ENCODE measurements around the gene ATP6V1G2. TPM values are rescaled to one million over a fixed set of nuclear protein-coding genes. Genes with fewer than 3 reads are reported as not detected.
"Not testable (repeated sequence)": the region's sequence is repeated elsewhere in the genome, so short reads cannot be mapped to it uniquely, and the experiment has no call there.

The ATP6V1G2 gene
- total RNA-seq, 1 experiment from 2014 or later, result 0.14 TPM

DNA sequence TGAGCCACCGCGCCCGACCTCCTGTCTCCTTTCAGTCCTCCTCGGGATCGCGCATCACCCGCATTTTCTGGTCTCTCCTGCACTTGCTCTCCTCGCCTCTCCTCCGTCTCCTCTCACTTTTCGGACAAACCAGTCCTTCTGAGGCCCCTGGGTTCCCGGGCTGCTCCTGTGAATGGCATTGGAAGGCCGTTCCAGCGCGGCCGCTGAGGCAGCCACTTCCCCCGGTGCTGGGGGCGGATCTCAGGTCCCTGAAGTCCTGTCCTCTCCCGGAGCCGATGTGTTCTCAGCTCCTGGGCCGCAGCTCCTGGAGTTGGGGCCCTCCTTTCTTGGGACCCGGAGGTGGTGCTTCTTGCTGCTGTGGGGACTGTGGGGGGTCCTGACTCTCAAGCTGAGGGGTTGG lies 47.7 kb downstream of the ATP6V1G2 start:
- in situ Hi-C loops (cut with HindIII; ENCODE audit: low pct_unique_long_range_greater_than_20kb, low sequenced_read_pairs), result no loop called here
- no peak for DNase-seq (ENCODE audit: low read depth)

DNA sequence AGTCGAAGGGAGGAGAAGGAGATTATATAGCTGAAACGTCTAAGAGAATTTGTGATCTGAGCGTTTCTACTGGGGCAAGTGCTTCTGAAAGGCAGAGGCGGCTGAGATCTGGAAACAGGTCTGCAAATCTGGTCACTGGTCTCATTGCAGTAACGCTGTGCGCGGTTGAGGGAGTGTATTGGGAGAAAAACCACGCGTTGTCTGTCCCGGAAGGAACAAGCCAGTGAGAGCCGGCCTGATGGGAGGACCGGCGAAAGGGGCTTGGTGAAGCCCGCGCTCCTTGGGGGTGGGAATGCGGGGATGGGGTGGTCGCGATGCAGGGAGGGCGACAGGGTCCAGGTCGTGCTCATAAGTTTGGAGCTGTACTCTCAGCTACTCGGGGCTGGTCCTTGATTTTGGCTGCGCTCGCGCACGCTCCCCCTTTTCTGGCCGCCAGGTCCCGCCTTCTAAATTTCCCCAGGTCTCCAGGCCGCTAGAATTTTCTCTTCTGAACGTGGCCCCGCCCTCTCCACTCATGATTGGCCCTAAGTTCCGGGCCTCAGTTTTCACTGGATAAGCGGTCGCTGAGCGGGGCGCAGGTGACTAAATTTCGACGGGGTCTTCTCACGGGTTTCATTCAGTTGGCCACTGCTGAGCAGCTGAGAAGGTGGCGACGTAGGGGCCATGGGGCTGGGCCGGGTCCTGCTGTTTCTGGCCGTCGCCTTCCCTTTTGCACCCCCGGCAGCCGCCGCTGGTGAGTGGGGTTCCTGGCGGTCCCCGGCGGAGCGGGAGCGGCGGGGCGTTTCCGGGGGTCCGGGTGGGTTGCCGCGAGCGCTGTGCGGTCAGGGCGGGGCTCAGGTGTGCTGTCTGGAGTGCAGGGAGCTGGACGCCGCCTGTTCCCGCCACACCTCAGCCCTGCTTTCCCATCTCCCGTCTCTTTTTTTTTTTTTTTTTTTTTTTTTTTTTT lies 48.6 kb downstream of the ATP6V1G2 start, which contains the start of gene MICB:
Gene MICB (plus strand): TSS at position 615 of the 946 bp plus-strand sequence. CDS start 49 bp downstream, at position 664.
- in situ Hi-C loops (cut with HindIII; ENCODE audit: low pct_unique_long_range_greater_than_20kb, low sequenced_read_pairs), result no loop called here
- peak; percentile 79 for DNase-seq (ENCODE audit: low read depth)

DNA sequence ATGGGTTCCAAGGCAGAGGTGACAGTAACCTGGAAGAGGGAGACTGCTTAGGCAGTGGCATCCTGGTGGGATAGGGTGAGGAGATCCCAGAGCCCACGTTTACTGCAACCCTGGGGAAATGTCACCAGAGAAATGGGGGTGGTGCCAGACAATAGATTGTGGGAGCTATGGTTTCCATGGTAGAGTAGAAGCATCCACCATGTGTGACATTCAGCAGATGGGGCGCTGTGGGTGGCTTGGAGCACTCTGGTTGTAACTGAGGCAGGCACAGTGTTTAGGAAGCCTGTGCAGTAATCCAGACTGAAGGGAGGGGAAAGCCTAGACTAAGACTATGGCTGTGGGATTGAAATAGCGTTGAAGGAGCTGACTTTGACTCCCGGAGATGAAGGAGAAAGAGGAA lies 49.6 kb downstream of the ATP6V1G2 start:
- DNase-seq (ENCODE audit: low read depth); in situ Hi-C loops (cut with HindIII; ENCODE audit: low pct_unique_long_range_greater_than_20kb, low sequenced_read_pairs): not testable (repeated sequence)

DNA sequence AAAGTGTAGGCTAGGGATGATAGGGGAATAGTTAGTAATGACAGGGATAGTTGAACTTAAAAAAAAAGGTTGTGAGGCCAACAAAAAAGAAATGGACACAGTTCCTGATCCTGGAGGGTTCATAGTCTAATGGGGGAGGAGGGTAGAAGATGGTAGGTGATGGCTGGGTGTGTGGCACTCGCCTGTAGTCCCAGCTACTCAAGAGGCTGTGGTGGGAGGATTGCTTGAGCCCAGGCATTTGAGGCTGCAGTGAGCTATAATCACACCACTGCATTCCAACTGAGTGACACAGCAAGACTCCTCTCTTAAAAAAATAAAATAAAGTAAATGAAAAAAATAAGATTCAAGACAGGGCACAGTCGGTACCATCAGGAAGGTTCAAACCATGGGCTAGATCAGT lies 50.8 kb downstream of the ATP6V1G2 start:
- DNase-seq (ENCODE audit: low read depth), result peak; percentile 67
- in situ Hi-C loops (cut with HindIII; ENCODE audit: low pct_unique_long_range_greater_than_20kb, low sequenced_read_pairs), result no loop called here

Other genes starting within 250 kb of the ATP6V1G2 start
- 379 and 544 TPM in 2 replicates for gene HLA-B, start 189.4 kb downstream of the ATP6V1G2 start, total RNA-seq (2014; rRNA removed; shearing (Covaris generic); ENCODE audit: low replicate concordance)
- 28.9 and 34.3 TPM in 2 replicates for gene MICA, start 143.0 kb downstream of the ATP6V1G2 start, total RNA-seq (2014; rRNA removed; shearing (Covaris generic); ENCODE audit: low replicate concordance)
- 11.5 and 18.2 TPM in 2 replicates for gene MICB, start 48.5 kb downstream of the ATP6V1G2 start, total RNA-seq (2014; rRNA removed; shearing (Covaris generic); ENCODE audit: low replicate concordance)
- gene MCCD1, start 17.6 kb downstream of the ATP6V1G2 start, total RNA-seq (2014; rRNA removed; shearing (Covaris generic); ENCODE audit: low replicate concordance), result not detected in 2 replicates
- gene DDX39B, start 4.6 kb downstream of the ATP6V1G2 start, total RNA-seq (2014; rRNA removed; shearing (Covaris generic); ENCODE audit: low replicate concordance), result 623 and 688 TPM in 2 replicates
- 52.6 and 56.1 TPM in 2 replicates for gene NFKBIL1, start 1.0 kb upstream of the ATP6V1G2 start, total RNA-seq (2014; rRNA removed; shearing (Covaris generic); ENCODE audit: low replicate concordance)
- gene LTA, start 25.7 kb upstream of the ATP6V1G2 start, total RNA-seq (2014; rRNA removed; shearing (Covaris generic); ENCODE audit: low replicate concordance), result not detected in 2 replicates
- 0.91 and 4.3 TPM in 2 replicates for gene TNF, start 29.0 kb upstream of the ATP6V1G2 start, total RNA-seq (2014; rRNA removed; shearing (Covaris generic); ENCODE audit: low replicate concordance)
- gene LTB, start 35.8 kb upstream of the ATP6V1G2 start, total RNA-seq (2014; rRNA removed; shearing (Covaris generic); ENCODE audit: low replicate concordance), result not detected in 2 replicates
- not detected in 2 replicates for gene LST1, start 39.7 kb upstream of the ATP6V1G2 start, total RNA-seq (2014; rRNA removed; shearing (Covaris generic); ENCODE audit: low replicate concordance)
- gene NCR3, start 46.4 kb upstream of the ATP6V1G2 start, total RNA-seq (2014; rRNA removed; shearing (Covaris generic); ENCODE audit: low replicate concordance), result not detected in 2 replicates
- not detected in 2 replicates for gene AIF1, start 68.6 kb upstream of the ATP6V1G2 start, total RNA-seq (2014; rRNA removed; shearing (Covaris generic); ENCODE audit: low replicate concordance)
- gene PRRC2A, start 74.1 kb upstream of the ATP6V1G2 start, total RNA-seq (2014; rRNA removed; shearing (Covaris generic); ENCODE audit: low replicate concordance), result 31.0 and 36.2 TPM in 2 replicates
- gene BAG6, start 106.1 kb upstream of the ATP6V1G2 start, total RNA-seq (2014; rRNA removed; shearing (Covaris generic); ENCODE audit: low replicate concordance), result 286 and 338 TPM in 2 replicates
- gene APOM, start 109.3 kb upstream of the ATP6V1G2 start, total RNA-seq (2014; rRNA removed; shearing (Covaris generic); ENCODE audit: low replicate concordance), result 9.2 TPM in 1 of 2 replicates, not detected in the other
- gene C6orf47, start 114.2 kb upstream of the ATP6V1G2 start, total RNA-seq (2014; rRNA removed; shearing (Covaris generic); ENCODE audit: low replicate concordance), result 12.4 and 21.5 TPM in 2 replicates
- 35.2 and 52.4 TPM in 2 replicates for gene GPANK1, start 118.4 kb upstream of the ATP6V1G2 start, total RNA-seq (2014; rRNA removed; shearing (Covaris generic); ENCODE audit: low replicate concordance)
- gene CSNK2B, start 119.5 kb upstream of the ATP6V1G2 start, total RNA-seq (2014; rRNA removed; shearing (Covaris generic); ENCODE audit: low replicate concordance), result 66.9 and 104 TPM in 2 replicates
- gene LY6G5B, start 123.4 kb upstream of the ATP6V1G2 start, total RNA-seq (2014; rRNA removed; shearing (Covaris generic); ENCODE audit: low replicate concordance), result not detected in 2 replicates
- gene LY6G5C, start 134.5 kb upstream of the ATP6V1G2 start, total RNA-seq (2014; rRNA removed; shearing (Covaris generic); ENCODE audit: low replicate concordance), result 0.30 TPM in 1 of 2 replicates, not detected in the other
- gene ABHD16A, start 156.7 kb upstream of the ATP6V1G2 start, total RNA-seq (2014; rRNA removed; shearing (Covaris generic); ENCODE audit: low replicate concordance), result 46.9 and 75.6 TPM in 2 replicates
- gene LY6G6F, start 160.3 kb upstream of the ATP6V1G2 start, total RNA-seq (2014; rRNA removed; shearing (Covaris generic); ENCODE audit: low replicate concordance), result not detected in 2 replicates
- gene LY6G6D, start 168.7 kb upstream of the ATP6V1G2 start, total RNA-seq (2014; rRNA removed; shearing (Covaris generic); ENCODE audit: low replicate concordance), result not detected in 2 replicates
- gene LY6G6C, start 175.1 kb upstream of the ATP6V1G2 start, total RNA-seq (2014; rRNA removed; shearing (Covaris generic); ENCODE audit: low replicate concordance), result not detected in 2 replicates
- gene MPIG6B, start 176.8 kb upstream of the ATP6V1G2 start, total RNA-seq (2014; rRNA removed; shearing (Covaris generic); ENCODE audit: low replicate concordance), result not detected in 2 replicates
- 214 and 216 TPM in 2 replicates for gene DDAH2, start 182.7 kb upstream of the ATP6V1G2 start, total RNA-seq (2014; rRNA removed; shearing (Covaris generic); ENCODE audit: low replicate concordance)
- 1,335 and 1,598 TPM in 2 replicates for gene CLIC1, start 189.9 kb upstream of the ATP6V1G2 start, total RNA-seq (2014; rRNA removed; shearing (Covaris generic); ENCODE audit: low replicate concordance)
- gene MSH5, start 193.4 kb upstream of the ATP6V1G2 start, total RNA-seq (2014; rRNA removed; shearing (Covaris generic); ENCODE audit: low replicate concordance), result 20.2 and 54.7 TPM in 2 replicates
- 6.2 TPM in 1 of 2 replicates, not detected in the other for gene SAPCD1, start 216.0 kb upstream of the ATP6V1G2 start, total RNA-seq (2014; rRNA removed; shearing (Covaris generic); ENCODE audit: low replicate concordance)
- 5.5 and 6.1 TPM in 2 replicates for gene VWA7, start 230.7 kb upstream of the ATP6V1G2 start, total RNA-seq (2014; rRNA removed; shearing (Covaris generic); ENCODE audit: low replicate concordance)
- 122 and 144 TPM in 2 replicates for gene VARS1, start 249.1 kb upstream of the ATP6V1G2 start, total RNA-seq (2014; rRNA removed; shearing (Covaris generic); ENCODE audit: low replicate concordance)